WTC11 (cell line): ENCODE measurements around the gene PNMA8A. TPM values are rescaled to one million over a fixed set of nuclear protein-coding genes. Genes with fewer than 3 reads are reported as not detected.
"Not testable (repeated sequence)": the region's sequence is repeated elsewhere in the genome, so short reads cannot be mapped to it uniquely, and the experiment has no call there.

ENCODE experiments used
- ATAC-seq: fragments of 200-7000 bp; cut with Tn5 transposase; 2 replicates; pipeline ENCODE4 v1.10.0; 2021; ENCODE audit warnings: mild to moderate bottlenecking, moderate library complexity
- CTCF ChIA-PET: fragments of 300-600 bp; sonication (Branson Sonifier 250); formaldehyde crosslinking; loops from one replicate; lab custom pipeline; 2021; ENCODE audit warnings: antibody characterized with exemption; lab: Charles Lee
- POLR2A ChIA-PET: fragments of 350-600 bp; sonication (Branson Sonifier 250); formaldehyde crosslinking; loops from one replicate; lab custom pipeline; 2021; ENCODE audit warnings: antibody characterized with exemption; lab: Charles Lee
- DNase-seq: peaks from one replicate; pipeline ENCODE4 v3.0.0; 2021; ENCODE audit warnings: low spot score
- H3K27ac Mint-ChIP-seq: 2 replicates; pipeline ENCODE4 v1.8.0; 2021; ENCODE audit warnings: mixed read lengths
- H3K27me3 Mint-ChIP-seq: 2 replicates; pipeline ENCODE4 v1.8.0; 2021; ENCODE audit warnings: low read depth, mild to moderate bottlenecking, moderate library complexity, mixed read lengths
- H3K36me3 Mint-ChIP-seq: 2 replicates; pipeline ENCODE4 v1.8.0; 2021; ENCODE audit warnings: mixed read lengths
- H3K4me1 Mint-ChIP-seq: 2 replicates; pipeline ENCODE4 v1.8.0; 2022; ENCODE audit warnings: mixed read lengths
- H3K4me3 Mint-ChIP-seq: 2 replicates; pipeline ENCODE4 v1.8.0; 2021; ENCODE audit warnings: mild to moderate bottlenecking, moderate library complexity, mixed read lengths
- H3K9me3 Mint-ChIP-seq: 2 replicates; pipeline ENCODE4 v1.8.0; 2021; ENCODE audit warnings: mixed read lengths
- CTCF ChIP-seq: fragments of 200-600 bp; IDR thresholded peaks from 2 replicates; pipeline ENCODE4 v1.8.0; 2022; ENCODE audit warnings: antibody characterized with exemption
- EMX1 ChIP-seq: fragments of 250-450 bp; sonication (Bioruptor Pico); IDR thresholded peaks from 2 replicates; pipeline ENCODE4 v1.8.0; 2021; ENCODE audit warnings: mild to moderate bottlenecking
- FOXJ3 ChIP-seq: sonication (generic); formaldehyde crosslinking; IDR thresholded peaks from 2 replicates; pipeline ENCODE4 v1.9.0; 2021; ENCODE audit warnings: missing genetic modification reagents, mild to moderate bottlenecking, borderline replicate concordance
- GABPB1 ChIP-seq: sonication (generic); formaldehyde crosslinking; IDR thresholded peaks from 2 replicates; pipeline ENCODE4 v1.8.1; 2023; ENCODE audit warnings: mild to moderate bottlenecking, missing genetic modification reagents
- IRF2 ChIP-seq: sonication (generic); formaldehyde crosslinking; IDR thresholded peaks from 2 replicates; pipeline ENCODE4 v1.8.0; 2022; ENCODE audit warnings: low read depth, missing genetic modification reagents, borderline replicate concordance
- NR2C2 ChIP-seq: sonication (generic); formaldehyde crosslinking; IDR thresholded peaks from 2 replicates; pipeline ENCODE4 v1.8.0; 2022; ENCODE audit warnings: mild to moderate bottlenecking, missing genetic modification reagents
- ZNF121 ChIP-seq: sonication (generic); formaldehyde crosslinking; IDR thresholded peaks from 2 replicates; pipeline ENCODE4 v1.8.0; 2023; ENCODE audit warnings: missing genetic modification reagents
- ZNF138 ChIP-seq: sonication (generic); formaldehyde crosslinking; conservative IDR thresholded peaks from 2 replicates; pipeline ENCODE4 v1.8.1; 2022; ENCODE audit warnings: mild to moderate bottlenecking, moderate library complexity, missing genetic modification reagents
- ZNF232 ChIP-seq: sonication (generic); formaldehyde crosslinking; IDR thresholded peaks from 2 replicates; pipeline ENCODE4 v1.8.0; 2022; ENCODE audit warnings: mild to moderate bottlenecking, missing genetic modification reagents
- total RNA-seq: library from RNA; stranded (reverse); gene quantifications from 3 replicates; pipeline ENCODE4 v1.2.3, GENCODE V29; 2021
- TF ChIP-seq, protein P1 (sequence below): sonication (generic); formaldehyde crosslinking; conservative IDR thresholded peaks from 2 replicates; pipeline ENCODE4 v1.8.1; 2022; ENCODE audit warnings: mild to moderate bottlenecking, missing genetic modification reagents
- TF ChIP-seq, protein P2 (sequence below): sonication (generic); formaldehyde crosslinking; IDR thresholded peaks from 2 replicates; pipeline ENCODE4 v1.8.1; 2023; ENCODE audit warnings: mild to moderate bottlenecking, missing genetic modification reagents, borderline replicate concordance
- TF ChIP-seq, protein P3 (sequence below): sonication (generic); formaldehyde crosslinking; IDR thresholded peaks from 2 replicates; pipeline ENCODE4 v1.8.1; 2022; ENCODE audit warnings: mild to moderate bottlenecking, moderate library complexity, missing genetic modification reagents
- TF ChIP-seq, protein P4 (sequence below): sonication (generic); formaldehyde crosslinking; IDR thresholded peaks from 2 replicates; pipeline ENCODE4 v1.8.1; 2022; ENCODE audit warnings: mild to moderate bottlenecking, missing genetic modification reagents, moderate library complexity, borderline replicate concordance
- TF ChIP-seq, protein P5 (sequence below): fragments of 250-450 bp; sonication (Bioruptor Pico); IDR thresholded peaks from 2 replicates; pipeline ENCODE4 v1.8.0; 2021; ENCODE audit warnings: mild to moderate bottlenecking
- TF ChIP-seq, protein P6 (sequence below): sonication (generic); formaldehyde crosslinking; IDR thresholded peaks from 2 replicates; pipeline ENCODE4 v1.8.1; 2022; ENCODE audit warnings: missing genetic modification reagents, borderline replicate concordance

The PNMA8A gene
- total RNA-seq, 1 experiment from 2014 or later = 25.4 TPM

GRCh38 chr19:46442808-46443450 lies 28.4 kb downstream of the PNMA8A start:
- TF ChIP-seq ZNF138 = no peak
- no peak for TF ChIP-seq CTCF
- TF ChIP-seq, protein P1, sequence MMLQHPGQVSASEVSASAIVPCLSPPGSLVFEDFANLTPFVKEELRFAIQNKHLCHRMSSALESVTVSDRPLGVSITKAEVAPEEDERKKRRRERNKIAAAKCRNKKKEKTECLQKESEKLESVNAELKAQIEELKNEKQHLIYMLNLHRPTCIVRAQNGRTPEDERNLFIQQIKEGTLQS (CRISPR knock-in tag) = no peak
- no peak for TF ChIP-seq ZNF232
- TF ChIP-seq, protein P2, sequence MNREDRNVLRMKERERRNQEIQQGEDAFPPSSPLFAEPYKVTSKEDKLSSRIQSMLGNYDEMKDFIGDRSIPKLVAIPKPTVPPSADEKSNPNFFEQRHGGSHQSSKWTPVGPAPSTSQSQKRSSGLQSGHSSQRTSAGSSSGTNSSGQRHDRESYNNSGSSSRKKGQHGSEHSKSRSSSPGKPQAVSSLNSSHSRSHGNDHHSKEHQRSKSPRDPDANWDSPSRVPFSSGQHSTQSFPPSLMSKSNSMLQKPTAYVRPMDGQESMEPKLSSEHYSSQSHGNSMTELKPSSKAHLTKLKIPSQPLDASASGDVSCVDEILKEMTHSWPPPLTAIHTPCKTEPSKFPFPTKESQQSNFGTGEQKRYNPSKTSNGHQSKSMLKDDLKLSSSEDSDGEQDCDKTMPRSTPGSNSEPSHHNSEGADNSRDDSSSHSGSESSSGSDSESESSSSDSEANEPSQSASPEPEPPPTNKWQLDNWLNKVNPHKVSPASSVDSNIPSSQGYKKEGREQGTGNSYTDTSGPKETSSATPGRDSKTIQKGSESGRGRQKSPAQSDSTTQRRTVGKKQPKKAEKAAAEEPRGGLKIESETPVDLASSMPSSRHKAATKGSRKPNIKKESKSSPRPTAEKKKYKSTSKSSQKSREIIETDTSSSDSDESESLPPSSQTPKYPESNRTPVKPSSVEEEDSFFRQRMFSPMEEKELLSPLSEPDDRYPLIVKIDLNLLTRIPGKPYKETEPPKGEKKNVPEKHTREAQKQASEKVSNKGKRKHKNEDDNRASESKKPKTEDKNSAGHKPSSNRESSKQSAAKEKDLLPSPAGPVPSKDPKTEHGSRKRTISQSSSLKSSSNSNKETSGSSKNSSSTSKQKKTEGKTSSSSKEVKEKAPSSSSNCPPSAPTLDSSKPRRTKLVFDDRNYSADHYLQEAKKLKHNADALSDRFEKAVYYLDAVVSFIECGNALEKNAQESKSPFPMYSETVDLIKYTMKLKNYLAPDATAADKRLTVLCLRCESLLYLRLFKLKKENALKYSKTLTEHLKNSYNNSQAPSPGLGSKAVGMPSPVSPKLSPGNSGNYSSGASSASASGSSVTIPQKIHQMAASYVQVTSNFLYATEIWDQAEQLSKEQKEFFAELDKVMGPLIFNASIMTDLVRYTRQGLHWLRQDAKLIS (CRISPR knock-in tag) = no peak
- TF ChIP-seq, protein P3, sequence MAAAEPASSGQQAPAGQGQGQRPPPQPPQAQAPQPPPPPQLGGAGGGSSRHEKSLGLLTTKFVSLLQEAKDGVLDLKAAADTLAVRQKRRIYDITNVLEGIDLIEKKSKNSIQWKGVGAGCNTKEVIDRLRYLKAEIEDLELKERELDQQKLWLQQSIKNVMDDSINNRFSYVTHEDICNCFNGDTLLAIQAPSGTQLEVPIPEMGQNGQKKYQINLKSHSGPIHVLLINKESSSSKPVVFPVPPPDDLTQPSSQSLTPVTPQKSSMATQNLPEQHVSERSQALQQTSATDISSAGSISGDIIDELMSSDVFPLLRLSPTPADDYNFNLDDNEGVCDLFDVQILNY (CRISPR knock-in tag) = no peak
- TF ChIP-seq, protein P4, sequence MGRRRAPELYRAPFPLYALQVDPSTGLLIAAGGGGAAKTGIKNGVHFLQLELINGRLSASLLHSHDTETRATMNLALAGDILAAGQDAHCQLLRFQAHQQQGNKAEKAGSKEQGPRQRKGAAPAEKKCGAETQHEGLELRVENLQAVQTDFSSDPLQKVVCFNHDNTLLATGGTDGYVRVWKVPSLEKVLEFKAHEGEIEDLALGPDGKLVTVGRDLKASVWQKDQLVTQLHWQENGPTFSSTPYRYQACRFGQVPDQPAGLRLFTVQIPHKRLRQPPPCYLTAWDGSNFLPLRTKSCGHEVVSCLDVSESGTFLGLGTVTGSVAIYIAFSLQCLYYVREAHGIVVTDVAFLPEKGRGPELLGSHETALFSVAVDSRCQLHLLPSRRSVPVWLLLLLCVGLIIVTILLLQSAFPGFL = no peak
- TF ChIP-seq ZNF121 (CRISPR knock-in tag) = no peak
- TF ChIP-seq EMX1 = no peak
- H3K4me1 Mint-ChIP-seq = no peaks in the 10 kb centered on the region
- H3K9me3 Mint-ChIP-seq = no peaks in the 10 kb centered on the region
- ChIA-PET CTCF (interaction anchor here (1.2 kb wide), 1 partner anchor 11 kb away, joined by 4 read pairs; no protein-coding TSS in a partner anchor), POLR2A (no interaction called here)
- no peaks in the 10 kb centered on the region; the same call in 1 of the 2 replicates for H3K27me3 Mint-ChIP-seq
- no peak overlapping the region for H3K4me3 Mint-ChIP-seq
- no peaks in the 10 kb centered on the region for H3K36me3 Mint-ChIP-seq
- no peak for DNase-seq
- no peak overlapping the region for H3K27ac Mint-ChIP-seq
- ATAC-seq = no peak

GRCh38 chr19:46441866-46442265 lies 29.5 kb downstream of the PNMA8A start:
- H3K27me3 Mint-ChIP-seq = no peaks in the 10 kb centered on the region
- CTCF ChIA-PET = interaction anchor here (1.5 kb wide), 1 partner anchor 10 kb away, joined by 6 read pairs; no protein-coding TSS in a partner anchor
- no peak overlapping the region for H3K27ac Mint-ChIP-seq
- no peaks in the 10 kb centered on the region for H3K36me3 Mint-ChIP-seq
- TF ChIP-seq, protein P5, sequence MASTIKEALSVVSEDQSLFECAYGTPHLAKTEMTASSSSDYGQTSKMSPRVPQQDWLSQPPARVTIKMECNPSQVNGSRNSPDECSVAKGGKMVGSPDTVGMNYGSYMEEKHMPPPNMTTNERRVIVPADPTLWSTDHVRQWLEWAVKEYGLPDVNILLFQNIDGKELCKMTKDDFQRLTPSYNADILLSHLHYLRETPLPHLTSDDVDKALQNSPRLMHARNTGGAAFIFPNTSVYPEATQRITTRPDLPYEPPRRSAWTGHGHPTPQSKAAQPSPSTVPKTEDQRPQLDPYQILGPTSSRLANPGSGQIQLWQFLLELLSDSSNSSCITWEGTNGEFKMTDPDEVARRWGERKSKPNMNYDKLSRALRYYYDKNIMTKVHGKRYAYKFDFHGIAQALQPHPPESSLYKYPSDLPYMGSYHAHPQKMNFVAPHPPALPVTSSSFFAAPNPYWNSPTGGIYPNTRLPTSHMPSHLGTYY = no peak
- TF ChIP-seq, protein P4 = no peak
- no peak for TF ChIP-seq FOXJ3 (CRISPR knock-in tag)
- TF ChIP-seq IRF2 = no peak
- TF ChIP-seq, protein P6, sequence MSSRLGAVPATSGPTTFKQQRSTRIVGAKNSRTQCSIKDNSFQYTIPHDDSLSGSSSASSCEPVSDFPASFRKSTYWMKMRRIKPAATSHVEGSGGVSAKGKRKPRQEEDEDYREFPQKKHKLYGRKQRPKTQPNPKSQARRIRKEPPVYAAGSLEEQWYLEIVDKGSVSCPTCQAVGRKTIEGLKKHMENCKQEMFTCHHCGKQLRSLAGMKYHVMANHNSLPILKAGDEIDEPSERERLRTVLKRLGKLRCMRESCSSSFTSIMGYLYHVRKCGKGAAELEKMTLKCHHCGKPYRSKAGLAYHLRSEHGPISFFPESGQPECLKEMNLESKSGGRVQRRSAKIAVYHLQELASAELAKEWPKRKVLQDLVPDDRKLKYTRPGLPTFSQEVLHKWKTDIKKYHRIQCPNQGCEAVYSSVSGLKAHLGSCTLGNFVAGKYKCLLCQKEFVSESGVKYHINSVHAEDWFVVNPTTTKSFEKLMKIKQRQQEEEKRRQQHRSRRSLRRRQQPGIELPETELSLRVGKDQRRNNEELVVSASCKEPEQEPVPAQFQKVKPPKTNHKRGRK (CRISPR knock-in tag) = no peak
- no peak for TF ChIP-seq GABPB1 (CRISPR knock-in tag)
- no peak for TF ChIP-seq NR2C2
- TF ChIP-seq, protein P3 (CRISPR knock-in tag) = no peak
- TF ChIP-seq, protein P1 (CRISPR knock-in tag) = no peak
- no peaks in the 10 kb centered on the region for H3K4me1 Mint-ChIP-seq
- DNase-seq (no peak), ATAC-seq (no peak)
- H3K9me3 Mint-ChIP-seq = no peaks in the 10 kb centered on the region
- POLR2A ChIA-PET = no interaction called here
- no peak overlapping the region for H3K4me3 Mint-ChIP-seq

DNA sequence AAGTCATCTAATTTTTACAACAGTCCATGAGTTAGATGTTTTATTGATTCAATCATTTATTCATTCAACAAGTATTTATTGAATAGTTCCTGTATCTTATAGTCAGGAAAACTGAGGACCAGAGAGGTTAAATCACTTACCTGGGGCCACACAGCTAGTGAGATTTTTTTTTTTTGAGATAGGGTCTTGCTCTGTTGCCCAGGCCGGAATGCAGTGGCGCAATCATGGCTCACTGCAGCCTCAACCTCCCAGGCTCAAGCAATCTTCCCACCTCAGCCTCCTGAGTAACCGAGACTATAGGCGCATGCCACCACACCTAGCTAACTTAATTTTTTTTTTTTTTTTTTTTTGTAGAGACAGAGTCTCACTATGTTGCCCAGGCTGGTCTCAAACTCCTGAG lies 35.7 kb downstream of the PNMA8A start:
- H3K36me3 Mint-ChIP-seq, H3K27me3 Mint-ChIP-seq, DNase-seq, H3K4me1 Mint-ChIP-seq, H3K27ac Mint-ChIP-seq, H3K4me3 Mint-ChIP-seq, ATAC-seq, H3K9me3 Mint-ChIP-seq, POLR2A ChIA-PET: not testable (repeated sequence)
- CTCF ChIA-PET = interaction anchor here (0.6 kb wide), 2 partner anchors 31 to 296 kb away, joined by 3 read pairs; no protein-coding TSS in a partner anchor
